Left ventricle myocardium inferior (tissue), 1 donor: Measurements from ENCODE around the gene SLC25A6. TPM values are rescaled to one million over a fixed set of nuclear protein-coding genes. Genes with fewer than 3 reads are reported as not detected.
A peak's percentile ranks its signal among the peaks of the same experiment; 100 is the strongest.

Experiments used
- DNase-seq: peaks from one replicate; pipeline ENCODE4 v3.0.0-alpha.2; 2020
- H3K27ac ChIP-seq: fragments of 200-600 bp; replicated peaks from 2 replicates; pipeline ENCODE4 v1.8.0; 2021
- H3K27me3 ChIP-seq: fragments of 200-600 bp; 2 replicates; pipeline ENCODE4 v1.8.0; 2021; ENCODE audit warnings: low read depth
- H3K36me3 ChIP-seq: fragments of 200-600 bp; 2 replicates; pipeline ENCODE4 v1.8.0; 2021
- H3K4me1 ChIP-seq: fragments of 200-600 bp; 2 replicates; pipeline ENCODE4 v1.8.0; 2021
- H3K4me3 ChIP-seq: fragments of 200-600 bp; 2 replicates; pipeline ENCODE4 v1.8.0; 2021; ENCODE audit warnings: mild to moderate bottlenecking, moderate library complexity
- H3K9me3 ChIP-seq: fragments of 200-600 bp; replicated peaks from 2 replicates; pipeline ENCODE4 v1.8.0; 2021
- CTCF ChIP-seq: fragments of 200-600 bp; IDR thresholded peaks from 2 replicates; pipeline ENCODE4 v1.8.0; 2021; ENCODE audit warnings: antibody characterized with exemption, mild to moderate bottlenecking, borderline replicate concordance
- intact Hi-C: fragments of 100-400 bp; cut with micrococcal nuclease; formaldehyde crosslinking; loops from one replicate; pipeline ENCODE4 v1.11.0; 2022
- total RNA-seq: library from RNA; stranded (reverse); fragmentation: NEBNext Ultra II Directional; extraction: Animal tissue kit (Norgen Biotek cat#: 25700); gene quantifications from one replicate; pipeline ENCODE4 v1.2.1, GENCODE V29; 2021
- donor health status: DM: no; HTN: yes; CAD: no; lungs with severe emphysema.

Gene SLC25A6
- total RNA-seq, 1 donor from 2014 or later: 158 TPM

- peaks cover 9% of the 10 kb centered on the region for H3K36me3 ChIP-seq
- TF ChIP-seq CTCF: no peak
Measured at GRCh38 chrX:1341545-1342184, 50.2 kb downstream of the SLC25A6 start.

GRCh38 chrX:1336948-1337779 is 54.7 kb downstream of the SLC25A6 start:
- TF ChIP-seq CTCF: no peak
- Histone ChIP-seq H3K9me3 (peaks cover 14% of the 10 kb centered on the region), H3K27me3 (no peaks in the 10 kb centered on the region), H3K27ac (peak overlapping the region; percentile 77), H3K36me3 (peaks cover 6% of the 10 kb centered on the region), H3K4me3 (peak overlapping the region; percentile 63), H3K4me1 (peaks cover 17% of the 10 kb centered on the region)
- intact Hi-C loops: no loop called here
- no peak for DNase-seq

More at GRCh38 chrX:1341545-1342184, 50.2 kb downstream of the SLC25A6 start:
- Histone ChIP-seq H3K9me3 (peaks cover 14% of the 10 kb centered on the region), H3K27me3 (no peaks in the 10 kb centered on the region), H3K27ac (no peak overlapping the region), H3K4me3 (no peak overlapping the region), H3K4me1 (peaks cover 11% of the 10 kb centered on the region)
- intact Hi-C loops: no loop called here
- DNase-seq: no peak

- intact Hi-C loops: no loop called here
- DNase-seq: no peak
- peaks cover 17% of the 10 kb centered on the region for H3K4me1 ChIP-seq
Measured at GRCh38 chrX:1336331-1336943, 55.5 kb downstream of the SLC25A6 start, which contains the start of gene IL3RA. Gene IL3RA, plus strand, starts transcription at chrX:1336785. Its CDS starts 4,981 bp downstream, at chrX:1341766.

More at GRCh38 chrX:1336331-1336943, 55.5 kb downstream of the SLC25A6 start, which contains the start of gene IL3RA:
- Histone ChIP-seq H3K4me3 (peak within 1 kb of the TSS; percentile 63), H3K27ac (peak within 1 kb of the TSS; percentile 77), H3K9me3 (peaks cover 14% of the 10 kb centered on the region), H3K36me3 (peaks cover under 1% of the 10 kb centered on the region), H3K27me3 (no peaks in the 10 kb centered on the region)
- TF ChIP-seq CTCF: no peak

Other genes starting within 250 kb of the SLC25A6 start
- gene CRLF2, start 179.5 kb downstream of the SLC25A6 start, total RNA-seq: not detected
- 2.0 TPM for gene CSF2RA, start 123.3 kb downstream of the SLC25A6 start, total RNA-seq
- 6.9 TPM for gene IL3RA, start 55.3 kb downstream of the SLC25A6 start, total RNA-seq
- gene ASMTL, start 60.8 kb upstream of the SLC25A6 start, total RNA-seq: 36.5 TPM
- 1.9 TPM for gene P2RY8, start 145.1 kb upstream of the SLC25A6 start, total RNA-seq
- gene AKAP17A, start 199.5 kb upstream of the SLC25A6 start, total RNA-seq: 15.8 TPM
- gene ASMT, start 222.9 kb upstream of the SLC25A6 start, total RNA-seq: not detected